ENCODE results near the gene C1QTNF4. TPM values are rescaled to one million over a fixed set of nuclear protein-coding genes. Genes with fewer than 3 reads are reported as not detected.
"Not testable (repeated sequence)": the region's sequence is repeated elsewhere in the genome, so short reads cannot be mapped to it uniquely, and the experiment has no call there.

The C1QTNF4 gene
- 9.5 and 12.6 TPM in 2 replicates for polyA plus RNA-seq (2014; cell fraction: cytosol; rRNA removed)
- 5.6 and 6.7 TPM in 2 replicates for polyA plus RNA-seq (2014; cell fraction: nucleus; rRNA removed)

- peak; percentile 58 for DNase-seq (ENCODE audit: low spot score)
Observed at GRCh38 chr11:47593934-47594855, at the start of gene C1QTNF4. Gene C1QTNF4, minus strand, starts transcription at chr11:47594411. Its CDS starts 3,601 bp downstream, at chr11:47590810.

GRCh38 chr11:47642099-47642855 is 48.1 kb upstream of the C1QTNF4 start, which contains the start of gene MTCH2:
Gene MTCH2, minus strand, starts transcription at chr11:47642559. Its CDS starts 94 bp downstream, at chr11:47642465.
- DNase-seq (ENCODE audit: low spot score): peak; percentile 96

- DNase-seq (ENCODE audit: low spot score): no peak
Observed at GRCh38 chr11:47641600-47642098, 47.4 kb upstream of the C1QTNF4 start.

GRCh38 chr11:47640506-47640905 is 46.3 kb upstream of the C1QTNF4 start:
- DNase-seq (ENCODE audit: low spot score): not testable (repeated sequence)

GRCh38 chr11:47636331-47636730 is 42.1 kb upstream of the C1QTNF4 start:
- DNase-seq (ENCODE audit: low spot score): not testable (repeated sequence)

GRCh38 chr11:47631473-47631872 is 37.3 kb upstream of the C1QTNF4 start:
- DNase-seq (ENCODE audit: low spot score): no peak

GRCh38 chr11:47628026-47628425 is 33.8 kb upstream of the C1QTNF4 start:
- no peak for DNase-seq (ENCODE audit: low spot score)

GRCh38 chr11:47626234-47626633 is 32.0 kb upstream of the C1QTNF4 start:
- DNase-seq (ENCODE audit: low spot score): no peak

- no peak for DNase-seq (ENCODE audit: low spot score)
Observed at GRCh38 chr11:47620836-47621378, 26.7 kb upstream of the C1QTNF4 start.

- DNase-seq (ENCODE audit: low spot score): no peak
Observed at GRCh38 chr11:47617417-47617809, 23.2 kb upstream of the C1QTNF4 start.

- peak; percentile 50 for DNase-seq (ENCODE audit: low spot score)
Observed at GRCh38 chr11:47616726-47617416, 22.7 kb upstream of the C1QTNF4 start.

GRCh38 chr11:47615249-47615648 is 21.0 kb upstream of the C1QTNF4 start:
- DNase-seq (ENCODE audit: low spot score): no peak

- DNase-seq (ENCODE audit: low spot score): no peak
Observed at GRCh38 chr11:47611348-47611794, 17.2 kb upstream of the C1QTNF4 start.

GRCh38 chr11:47609675-47610074 is 15.5 kb upstream of the C1QTNF4 start:
- DNase-seq (ENCODE audit: low spot score): no peak

GRCh38 chr11:47607380-47607779 is 13.2 kb upstream of the C1QTNF4 start:
- DNase-seq (ENCODE audit: low spot score): no peak

GRCh38 chr11:47606731-47607130 is 12.5 kb upstream of the C1QTNF4 start:
- peak; percentile 62 for DNase-seq (ENCODE audit: low spot score)

GRCh38 chr11:47605921-47606320 is 11.7 kb upstream of the C1QTNF4 start:
- no peak for DNase-seq (ENCODE audit: low spot score)

GRCh38 chr11:47603295-47603694 is 9.1 kb upstream of the C1QTNF4 start:
- DNase-seq (ENCODE audit: low spot score): no peak

GRCh38 chr11:47599902-47600301 is 5.7 kb upstream of the C1QTNF4 start:
- peak; percentile 91 for DNase-seq (ENCODE audit: low spot score)

- DNase-seq (ENCODE audit: low spot score): no peak
Observed at GRCh38 chr11:47595967-47596366, 1.8 kb upstream of the C1QTNF4 start.

GRCh38 chr11:47595029-47595428 is 818 bp upstream of the C1QTNF4 start:
- no peak for DNase-seq (ENCODE audit: low spot score)
